Liver (tissue), 3 donors: ENCODE results near the gene SORCS2.

Experiments used
- ATF3 ChIP-seq: IDR thresholded peaks from 2 replicates; pipeline ENCODE4 v1.6.1; 2016; ENCODE audit warnings: antibody characterized with exemption
- CTCF ChIP-seq: fragments of 150-350 bp; IDR thresholded peaks from 2 replicates; pipeline ENCODE4 v1.5.1; 2017; ENCODE audit warnings: improper control_type of control experiment, low read depth, low read length; ENCODE audit not compliant: missing input control
- GABPA ChIP-seq, 2 donors: IDR thresholded peaks in 1 of 2; conservative IDR thresholded peaks in 1 of 2; 2 replicates each; pipeline ENCODE4 v1.6.1; 2016; ENCODE audit warnings: antibody characterized with exemption in 2 of 2, mild to moderate bottlenecking in 1 of 2, moderate library complexity in 1 of 2
- MAX ChIP-seq: IDR thresholded peaks from 2 replicates; pipeline ENCODE4 v1.6.1; 2016; ENCODE audit warnings: antibody characterized with exemption
- RAD21 ChIP-seq, 2 donors: IDR thresholded peaks; 2 replicates each; pipeline ENCODE4 v1.6.1; 2016; ENCODE audit warnings: antibody characterized with exemption in 2 of 2, mild to moderate bottlenecking in 2 of 2
- REST ChIP-seq: IDR thresholded peaks from 2 replicates; pipeline ENCODE4 v1.6.1; 2016; ENCODE audit warnings: antibody characterized with exemption, mild to moderate bottlenecking
- RXRA ChIP-seq, 2 donors: IDR thresholded peaks; 2 replicates each; pipeline ENCODE4 v1.6.1; 2017 to 2018; ENCODE audit warnings: antibody characterized with exemption in 2 of 2, mild to moderate bottlenecking in 1 of 2
- SP1 ChIP-seq: IDR thresholded peaks from 2 replicates; pipeline ENCODE4 v1.6.1; 2018; ENCODE audit warnings: antibody characterized with exemption, mild to moderate bottlenecking
- donor health status: healthy.
- donor health status: healthy.

- no peak for TF ChIP-seq REST
- TF ChIP-seq CTCF: no peak
- TF ChIP-seq ATF3: no peak
- no peak for TF ChIP-seq SP1
- TF ChIP-seq MAX: no peak
- no peak for TF ChIP-seq RXRA (IDR thresholded peaks at IDR 0.05)
- no peak for TF ChIP-seq GABPA (IDR thresholded peaks at IDR 0.05 in 1 of 2, conservative IDR thresholded peaks at IDR 0.05 in 1 of 2)
- no peak for TF ChIP-seq RAD21 (IDR thresholded peaks at IDR 0.05)
Measured at GRCh38 chr4:7652906-7653305, 460.6 kb downstream of the SORCS2 start.
